ENCODE results near the gene LTF. TPM values are rescaled to one million over a fixed set of nuclear protein-coding genes. Genes with fewer than 3 reads are reported as not detected.

Gene LTF
- total RNA-seq, 2 donors from 2014 or later = 1.0 to 1.6 TPM

DNA sequence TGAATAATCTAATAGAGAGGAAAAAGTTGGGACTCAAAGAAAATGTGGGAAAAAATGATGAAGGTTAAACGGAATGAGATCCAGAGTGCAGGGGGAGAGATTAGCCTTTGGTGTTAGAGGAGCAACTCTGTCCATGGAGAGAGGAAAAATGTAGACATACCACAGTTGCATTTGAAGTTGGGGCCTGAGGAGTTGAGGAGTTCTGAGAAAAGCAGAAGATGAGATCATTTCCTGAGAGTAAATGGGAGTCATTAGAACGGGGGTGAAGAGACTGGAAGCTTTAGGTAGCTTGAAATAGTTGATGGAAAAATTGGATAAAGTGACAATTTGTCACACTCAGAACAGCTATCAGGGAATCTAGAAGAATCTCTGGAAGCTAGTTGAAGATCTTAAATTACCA lies 65.1 kb downstream of the LTF start:
- Histone ChIP-seq H3K27ac (no peak overlapping the region), H3K36me3 (no peaks in the 10 kb centered on the region), H3K4me1 (no peaks in the 10 kb centered on the region), H3K27me3 (no peaks in the 10 kb centered on the region), H3K9me3 (no peaks in the 10 kb centered on the region), H3K4me3 (no peak overlapping the region), H3K9ac (ENCODE audit: low read depth in 2 of 2, low read length in 2 of 2) (no peak overlapping the region)
- no peak for DNase-seq
- TF ChIP-seq CTCF (IDR thresholded peaks at IDR 0.05) = no peak
- intact Hi-C loops (cut with DNase I) = no loop called here

DNA sequence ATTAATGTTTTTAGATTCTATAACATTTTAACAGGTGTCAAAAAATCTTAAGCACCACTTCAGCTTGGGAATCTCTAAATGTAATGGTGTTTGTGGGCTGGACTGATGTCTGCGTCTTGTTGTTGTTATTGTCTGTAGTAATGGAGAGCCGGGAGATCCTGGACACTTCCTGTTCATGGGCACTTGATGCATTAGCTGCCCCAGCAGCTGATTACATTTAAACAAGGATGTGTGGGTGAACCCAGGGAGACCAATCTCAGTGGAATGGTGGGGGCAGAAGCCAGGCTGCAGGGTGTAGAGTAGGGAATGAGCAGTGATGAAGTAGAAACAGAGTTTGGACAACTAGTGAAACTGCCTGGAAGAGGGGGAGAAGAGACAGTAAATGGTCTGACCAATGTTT lies 65.6 kb downstream of the LTF start:
- Histone ChIP-seq H3K9me3 (no peaks in the 10 kb centered on the region), H3K9ac (ENCODE audit: low read depth in 2 of 2, low read length in 2 of 2) (no peak overlapping the region), H3K27me3 (no peaks in the 10 kb centered on the region), H3K4me1 (no peaks in the 10 kb centered on the region), H3K4me3 (no peak overlapping the region), H3K36me3 (no peaks in the 10 kb centered on the region), H3K27ac (no peak overlapping the region)
- intact Hi-C loops (cut with DNase I) = no loop called here
- TF ChIP-seq CTCF (IDR thresholded peaks at IDR 0.05) = no peak
- no peak for DNase-seq

GRCh38 chr3:46398186-46398955 lies 66.3 kb downstream of the LTF start:
- Histone ChIP-seq H3K4me3 (no peak overlapping the region), H3K27ac (no peak overlapping the region), H3K9me3 (no peaks in the 10 kb centered on the region), H3K4me1 (no peaks in the 10 kb centered on the region), H3K27me3 (no peaks in the 10 kb centered on the region), H3K9ac (ENCODE audit: low read depth in 2 of 2, low read length in 2 of 2) (no peak overlapping the region), H3K36me3 (no peaks in the 10 kb centered on the region)
- intact Hi-C loops (cut with DNase I) = no loop called here
- DNase-seq = no peak
- TF ChIP-seq CTCF (IDR thresholded peaks at IDR 0.05) = no peak

- Histone ChIP-seq H3K27ac (no peak overlapping the region), H3K36me3 (no peaks in the 10 kb centered on the region), H3K9me3 (no peaks in the 10 kb centered on the region), H3K27me3 (no peaks in the 10 kb centered on the region), H3K4me1 (no peaks in the 10 kb centered on the region), H3K4me3 (no peak overlapping the region), H3K9ac (ENCODE audit: low read depth in 2 of 2, low read length in 2 of 2) (no peak overlapping the region)
- intact Hi-C loops (cut with DNase I) = no loop called here
- no peak for TF ChIP-seq CTCF (IDR thresholded peaks at IDR 0.05)
- DNase-seq = no peak
Measured at GRCh38 chr3:46397111-46397510, 67.6 kb downstream of the LTF start.

DNA sequence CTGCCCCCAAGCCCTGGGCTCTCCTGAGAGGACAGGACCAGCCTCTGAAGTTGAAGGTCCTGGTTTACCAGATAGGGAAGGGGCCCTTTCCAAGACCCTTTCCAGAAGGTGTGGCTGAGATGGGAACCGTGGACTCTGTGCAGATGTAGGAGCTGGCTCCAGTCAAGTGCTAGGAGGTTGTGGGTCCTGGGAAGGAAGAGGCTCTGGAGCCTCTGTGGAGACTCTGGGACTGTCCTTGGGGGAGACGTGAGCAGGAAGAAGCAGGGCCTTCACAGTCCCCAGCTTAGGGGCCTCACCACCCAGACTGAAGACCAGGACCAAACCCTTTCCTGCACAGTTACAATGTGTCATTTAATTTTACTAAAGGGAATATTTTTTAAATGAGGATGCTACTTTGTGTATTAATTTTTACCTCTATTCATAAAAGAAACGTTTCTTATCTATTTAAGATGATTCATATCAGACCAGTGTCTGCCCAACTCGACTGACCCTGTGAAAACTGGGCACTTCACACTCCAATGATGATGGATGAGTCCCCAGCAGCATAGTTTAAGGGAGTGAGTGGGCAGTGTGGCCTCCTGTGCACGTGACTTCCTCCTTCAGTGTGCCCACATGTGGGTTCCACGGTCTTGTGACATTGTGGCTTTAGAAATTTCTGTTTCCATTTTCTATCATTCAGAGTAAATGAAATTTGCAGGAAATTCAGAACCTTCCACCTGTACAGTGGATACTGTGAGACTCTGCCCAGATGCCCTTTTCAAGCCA lies 68.8 kb downstream of the LTF start:
- no peak for DNase-seq
- H3K27ac ChIP-seq = no peak overlapping the region

More for the DNA sequence above, 68.8 kb downstream of the LTF start:
- Histone ChIP-seq H3K9ac (ENCODE audit: low read depth in 2 of 2, low read length in 2 of 2) (no peak overlapping the region), H3K27me3 (no peaks in the 10 kb centered on the region), H3K4me1 (no peaks in the 10 kb centered on the region), H3K4me3 (no peak overlapping the region), H3K36me3 (no peaks in the 10 kb centered on the region), H3K9me3 (no peaks in the 10 kb centered on the region)
- intact Hi-C loops (cut with DNase I) = no loop called here
- TF ChIP-seq CTCF (IDR thresholded peaks at IDR 0.05) = no peak

All from colonic mucosa (tissue), 4 donors.